K562 (cell line): ENCODE results near the gene BICC1.

Experiments
- DIDO1 ChIP-seq: fragments of 450-650 bp; IDR thresholded peaks from 2 replicates; pipeline ENCODE4 v1.6.1; 2016; ENCODE audit warnings: low read depth, missing biosample characterization, missing genetic modification characterization
- POLR3A ChIP-seq: IDR thresholded peaks from 2 replicates; pipeline ENCODE4 v1.6.1; 2011; ENCODE audit warnings: borderline replicate concordance, mild to moderate bottlenecking, moderate library complexity; ENCODE audit not compliant: insufficient read length, insufficient read depth; ENCODE audit errors: extremely low read depth
- SP1 ChIP-seq: sonication (generic); formaldehyde crosslinking; IDR thresholded peaks from 2 replicates; pipeline ENCODE4 v1.8.1; 2022; ENCODE audit warnings: mild to moderate bottlenecking, missing genetic modification reagents
- ZFP30 ChIP-seq: fragments of 250-450 bp; sonication (Bioruptor Pico); IDR thresholded peaks from 2 replicates; pipeline ENCODE4 v1.8.0; 2022; ENCODE audit warnings: moderate library complexity, mild to moderate bottlenecking, inconsistent platforms, borderline replicate concordance

- TF ChIP-seq POLR3A (no peak), ZFP30 (CRISPR knock-in tag) (no peak), SP1 (CRISPR knock-in tag) (no peak), DIDO1 (tag) (no peak)
Measured at GRCh38 chr10:58791137-58791536, 278.5 kb downstream of the BICC1 start.
